ENCODE measurements around the gene PTPRN. TPM values are rescaled to one million over a fixed set of nuclear protein-coding genes. Genes with fewer than 3 reads are reported as not detected.

PTPRN gene
- total RNA-seq, 1 experiment from 2014 or later, result 6.5 TPM

- no peaks in the 10 kb centered on the region for H3K27me3 ChIP-seq (ENCODE audit: insufficient read depth, low read length)
- no peak overlapping the region for H2BK12ac ChIP-seq (ENCODE audit: insufficient read length, low read depth, low read length)
- H3K79me1 ChIP-seq (ENCODE audit: insufficient read depth, low read depth, low read length, poor library complexity, severe bottlenecking), result no peaks in the 10 kb centered on the region
- H4K8ac ChIP-seq (replicated peaks; ENCODE audit: insufficient read length, low read depth, low read length), result no peak overlapping the region
- peaks cover 67% of the 10 kb centered on the region for H3K27me3 Mint-ChIP-seq (ENCODE audit: low read depth)
- no peaks in the 10 kb centered on the region for H3K36me3 Mint-ChIP-seq (ENCODE audit: insufficient read depth in 1 of 3, low read depth in 3 of 3)
- DNase-seq, result no peak
- H3K79me2 ChIP-seq (ENCODE audit: insufficient read depth, low read length), result no peaks in the 10 kb centered on the region
- no peak overlapping the region for H4K5ac ChIP-seq (ENCODE audit: insufficient read length, low read depth, low read length)
- H3K9me3 ChIP-seq (ENCODE audit: control insufficient read depth, low read depth, low read length), result no peaks in the 10 kb centered on the region
- no peak overlapping the region for H2AFZ ChIP-seq (ENCODE audit: low read length)
- peaks cover 10 to 18% of the 10 kb centered on the region in 2 experiments for H3K4me1 Mint-ChIP-seq
- no peak overlapping the region for H3K27ac Mint-ChIP-seq
- H2BK120ac ChIP-seq (ENCODE audit: low read depth, low read length, poor library complexity, severe bottlenecking), result no peak overlapping the region
- H2BK15ac ChIP-seq (ENCODE audit: low read depth, low read length), result no peak overlapping the region
- no peak overlapping the region for H4K91ac ChIP-seq (ENCODE audit: insufficient read length, low read depth, low read length)
- H3K9ac ChIP-seq (ENCODE audit: extremely low read depth, insufficient read length, low read length), result no peak overlapping the region
- no peaks in the 10 kb centered on the region for H3K4me1 ChIP-seq (ENCODE audit: insufficient read depth, low read length)
- TF ChIP-seq CTCF (conservative IDR thresholded peaks at IDR 0.05), result no peak
- no peak overlapping the region for H3K14ac ChIP-seq (ENCODE audit: insufficient read depth, low read length)
- H4K20me1 ChIP-seq (ENCODE audit: control insufficient read depth, insufficient read depth, insufficient read length), result no peaks in the 10 kb centered on the region
- H3K23ac ChIP-seq (ENCODE audit: insufficient read length, low read depth, low read length), result no peak overlapping the region
- H3K4me2 ChIP-seq (ENCODE audit: insufficient read depth, insufficient read length, low read length), result no peak overlapping the region
- H3K4ac ChIP-seq (ENCODE audit: low read depth, low read length), result no peak overlapping the region
- H3K27ac ChIP-seq (ENCODE audit: insufficient read length, low read depth, low read length), result no peak overlapping the region
- no peak overlapping the region for H3T11ph ChIP-seq (ENCODE audit: low read length)
- no peak overlapping the region for H3K56ac ChIP-seq (ENCODE audit: insufficient read length, low read depth, low read length)
- H2BK5ac ChIP-seq (ENCODE audit: insufficient read length, low read length), result no peak overlapping the region
- no CpG with 5 or more reads among the region's 11 CpGs for WGBS (ENCODE audit: extremely low coverage, insufficient read length, low lambda C conversion rate)
- no peak overlapping the region for H3K18ac ChIP-seq (ENCODE audit: insufficient read length, low read depth, low read length)
- H3K23me2 ChIP-seq (ENCODE audit: insufficient read length, low read depth, low read length, poor library complexity, severe bottlenecking), result no peaks in the 10 kb centered on the region
- H3K4me3 Mint-ChIP-seq, result no peak overlapping the region
- no peak overlapping the region for H2BK20ac ChIP-seq (ENCODE audit: low read depth, low read length, poor library complexity, severe bottlenecking)
- H2AK5ac ChIP-seq (ENCODE audit: insufficient read length, low read length), result no peak overlapping the region
- H3K9me3 Mint-ChIP-seq, result no peaks in the 10 kb centered on the region
Measured at GRCh38 chr2:219302412-219302968, 6.7 kb downstream of the PTPRN start.

Data from H9 (cell line).